Esophagus muscularis mucosa (tissue), 4 donors: Measurements from ENCODE around the gene LINC01488. TPM values are rescaled to one million over a fixed set of nuclear protein-coding genes. Genes with fewer than 3 reads are reported as not detected.
A peak's percentile ranks its signal among the peaks of the same experiment; 100 is the strongest.

Source experiments
- DNase-seq: peaks from one replicate; pipeline ENCODE4 v3.0.0-alpha.2; 2017; ENCODE audit errors: extremely low spot score
- H3K27ac ChIP-seq, 4 donors: fragments of 200-600 bp; sonication (generic); replicated peaks in 1 of 4; 1 replicate in 3 of 4; 2 replicates in 1 of 4; pipeline ENCODE4 v1.5.1; 2016 to 2019; ENCODE audit warnings: mild to moderate bottlenecking in 1 of 4
- H3K27me3 ChIP-seq, 4 donors: fragments of 200-600 bp; sonication (generic); one replicate each; pipeline versions ENCODE4 v1.5.1 to v1.6.0; 2016 to 2019
- H3K36me3 ChIP-seq, 4 donors: fragments of 200-600 bp; sonication (generic); one replicate each; pipeline ENCODE4 v1.5.1; 2016 to 2019
- H3K4me1 ChIP-seq, 4 donors: fragments of 200-600 bp; sonication (generic); one replicate each; pipeline ENCODE4 v1.5.1; 2016 to 2019
- H3K4me3 ChIP-seq, 4 donors: fragments of 200-600 bp; sonication (generic); 1 replicate in 2 of 4; 2 replicates in 2 of 4; pipeline ENCODE4 v1.5.1; 2016 to 2019; ENCODE audit warnings: mild to moderate bottlenecking in 4 of 4, moderate library complexity in 1 of 4
- H3K9me3 ChIP-seq, 4 donors: fragments of 200-600 bp; sonication (generic); 1 replicate in 3 of 4; 2 replicates in 1 of 4; pipeline ENCODE4 v1.5.1; 2016 to 2019
- EP300 ChIP-seq: sonication (generic); formaldehyde crosslinking; IDR thresholded peaks from one replicate; pipeline ENCODE4 v1.6.1; 2017; ENCODE audit warnings: antibody characterized with exemption
- POLR2A ChIP-seq: fragments of 450-650 bp; IDR thresholded peaks from one replicate; pipeline ENCODE4 v1.6.1; 2017; ENCODE audit warnings: antibody characterized with exemption, moderate library complexity, mild to moderate bottlenecking, low read depth
- POLR2AphosphoS5 ChIP-seq, 2 donors: sonication (generic); formaldehyde crosslinking; IDR thresholded peaks; one replicate each; pipeline ENCODE4 v1.6.1; 2017; ENCODE audit warnings: antibody characterized with exemption in 2 of 2
- WGBS: methylation state at CpG from one replicate; pipeline ENCODE4 v1.1.5; 2018; 5-methylcytosine and 5-hydroxymethylcytosine counted together
- intact Hi-C: fragments of 100-400 bp; cut with DNase I; formaldehyde crosslinking; loops from one replicate; pipeline ENCODE4 v1.15.1; 2023
- total RNA-seq, 4 donors: library from RNA; depleted of rRNA; stranded (reverse); fragments of >200 nt; gene quantifications; one replicate each; pipeline versions ENCODE4 v1.1.0 to v1.2.1, GENCODE V29; 2016
- TF ChIP-seq, protein P1 (sequence below), 3 experiments: fragments of 200-600 bp in 2 of 3; fragments of 450-650 bp in 1 of 3; sonication (generic) in 2 of 3; IDR thresholded peaks; one replicate each; pipeline ENCODE4 v1.5.1; 2017 to 2019; ENCODE audit warnings: antibody characterized with exemption in 3 of 3, mild to moderate bottlenecking in 2 of 3, moderate library complexity in 1 of 3

The LINC01488 gene
- total RNA-seq, 4 donors from 2014 or later: not detected

DNA sequence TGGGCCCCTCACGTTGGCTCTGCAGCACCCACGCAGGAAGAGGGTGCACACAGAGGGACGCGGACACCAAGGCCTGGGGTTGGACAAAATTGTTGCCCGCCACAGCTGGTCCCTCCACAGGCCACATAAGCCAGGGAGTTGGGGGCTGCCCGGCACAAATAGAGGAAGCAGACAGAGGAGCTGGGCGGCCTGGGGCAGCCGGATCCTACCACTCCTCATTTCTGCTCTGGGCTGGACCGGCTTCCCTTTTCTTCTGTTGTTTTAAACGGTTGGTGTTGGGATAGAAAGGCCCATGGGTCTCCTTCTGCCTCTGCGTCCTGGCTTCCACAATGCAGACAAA lies 36.4 kb upstream of the LINC01488 start:
- TF ChIP-seq POLR2A: no peak
- no peak for TF ChIP-seq POLR2AphosphoS5 (IDR thresholded peaks at IDR 0.05)
- TF ChIP-seq, protein P1, sequence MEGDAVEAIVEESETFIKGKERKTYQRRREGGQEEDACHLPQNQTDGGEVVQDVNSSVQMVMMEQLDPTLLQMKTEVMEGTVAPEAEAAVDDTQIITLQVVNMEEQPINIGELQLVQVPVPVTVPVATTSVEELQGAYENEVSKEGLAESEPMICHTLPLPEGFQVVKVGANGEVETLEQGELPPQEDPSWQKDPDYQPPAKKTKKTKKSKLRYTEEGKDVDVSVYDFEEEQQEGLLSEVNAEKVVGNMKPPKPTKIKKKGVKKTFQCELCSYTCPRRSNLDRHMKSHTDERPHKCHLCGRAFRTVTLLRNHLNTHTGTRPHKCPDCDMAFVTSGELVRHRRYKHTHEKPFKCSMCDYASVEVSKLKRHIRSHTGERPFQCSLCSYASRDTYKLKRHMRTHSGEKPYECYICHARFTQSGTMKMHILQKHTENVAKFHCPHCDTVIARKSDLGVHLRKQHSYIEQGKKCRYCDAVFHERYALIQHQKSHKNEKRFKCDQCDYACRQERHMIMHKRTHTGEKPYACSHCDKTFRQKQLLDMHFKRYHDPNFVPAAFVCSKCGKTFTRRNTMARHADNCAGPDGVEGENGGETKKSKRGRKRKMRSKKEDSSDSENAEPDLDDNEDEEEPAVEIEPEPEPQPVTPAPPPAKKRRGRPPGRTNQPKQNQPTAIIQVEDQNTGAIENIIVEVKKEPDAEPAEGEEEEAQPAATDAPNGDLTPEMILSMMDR (IDR thresholded peaks at IDR 0.05): no peak
- no peaks in the 10 kb centered on the region for H3K9me3 ChIP-seq
- H3K36me3 ChIP-seq: no peaks in the 10 kb centered on the region
- intact Hi-C loops: loop anchor here (10.0 kb wide), 3 partner anchors 150 to 320 kb away; partner anchors contain the start of gene MYEOV
- no peaks in the 10 kb centered on the region for H3K27me3 ChIP-seq
- no peak for DNase-seq
- H3K4me3 ChIP-seq: peak overlapping the region in 3 of 4 donors; percentile 5 to 21 (median 7)
- peaks cover 51 to 57% (median 53%) of the 10 kb centered on the region in 4 donors for H3K4me1 ChIP-seq
- peak overlapping the region; percentile 73 to 87 (median 82) for H3K27ac ChIP-seq
- WGBS: 67% methylated on average over 9 of the region's 11 CpGs

DNA sequence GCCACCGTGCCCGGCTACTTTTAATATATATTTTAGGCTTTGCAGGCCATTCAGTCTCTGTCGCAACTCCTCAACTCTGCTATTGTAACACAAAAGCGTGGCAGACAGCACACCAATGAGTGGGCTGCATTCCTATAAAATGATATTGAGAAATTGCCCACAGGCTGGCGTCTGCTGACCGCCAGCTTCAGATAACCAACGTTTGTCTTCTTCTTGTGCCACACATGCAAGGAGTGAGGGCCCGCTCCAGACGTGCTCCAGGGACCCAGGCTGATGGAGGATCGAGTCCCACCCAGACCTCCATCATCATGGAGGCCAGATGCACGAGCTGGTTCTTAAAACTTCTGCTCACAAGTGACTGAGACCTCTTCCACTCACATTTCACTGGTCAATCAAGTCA lies 35.4 kb upstream of the LINC01488 start:
- no peak for DNase-seq
- Histone ChIP-seq H3K27me3 (no peaks in the 10 kb centered on the region), H3K4me3 (no peak overlapping the region), H3K27ac (no peak overlapping the region), H3K4me1 (peaks cover 56 to 60% (median 59%) of the 10 kb centered on the region in 4 donors), H3K36me3 (no peaks in the 10 kb centered on the region), H3K9me3 (no peaks in the 10 kb centered on the region)
- intact Hi-C loops: loop anchor here (10.0 kb wide), 3 partner anchors 151 to 321 kb away; partner anchors contain the start of gene MYEOV
- TF ChIP-seq POLR2AphosphoS5 (IDR thresholded peaks at IDR 0.05) (no peak), EP300 (no peak), POLR2A (no peak)
- TF ChIP-seq, protein P1 (IDR thresholded peaks at IDR 0.05): no peak
- WGBS: 93% methylated on average over 11 of the region's 11 CpGs

DNA sequence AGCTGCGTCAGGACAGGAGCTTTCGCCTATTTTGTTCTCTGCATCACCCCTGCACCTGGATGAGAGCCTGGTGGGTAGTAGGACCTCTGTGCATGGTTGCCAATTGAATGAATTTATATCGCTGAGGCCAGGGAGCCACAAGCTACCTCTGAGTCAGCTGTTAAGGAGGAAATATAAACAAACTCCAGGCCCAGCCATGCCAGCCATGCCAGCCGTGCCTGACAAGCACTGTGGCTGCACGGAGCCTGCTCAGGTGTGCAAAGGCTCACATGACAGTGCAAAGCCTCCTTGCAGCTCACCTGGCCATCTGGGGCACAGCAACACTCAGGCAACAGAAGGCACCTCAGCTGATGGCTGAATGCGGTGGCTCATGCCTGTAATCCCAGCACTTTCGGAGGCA lies 33.7 kb upstream of the LINC01488 start:
- Histone ChIP-seq H3K4me1 (peaks cover 52 to 54% (median 53%) of the 10 kb centered on the region in 4 donors), H3K4me3 (no peak overlapping the region), H3K36me3 (no peaks in the 10 kb centered on the region), H3K27ac (no peak overlapping the region), H3K9me3 (peaks cover 0 to 2% (median 0%) of the 10 kb centered on the region in 4 donors), H3K27me3 (no peaks in the 10 kb centered on the region)
- intact Hi-C loops: loop anchor here (10.0 kb wide), 3 partner anchors 153 to 323 kb away; partner anchors contain the start of gene MYEOV
- DNase-seq: no peak
- WGBS: 70% methylated on average over 6 of the region's 7 CpGs
- no peak for TF ChIP-seq EP300
- TF ChIP-seq, protein P1 (IDR thresholded peaks at IDR 0.05): no peak

- Histone ChIP-seq H3K27ac (peak overlapping the region in 3 of 4 donors; percentile 13 to 64 (median 31)), H3K4me1 (peaks cover 43 to 46% (median 45%) of the 10 kb centered on the region in 4 donors), H3K9me3 (peaks cover 0 to 4% (median 0%) of the 10 kb centered on the region in 4 donors), H3K4me3 (no peak overlapping the region), H3K27me3 (no peaks in the 10 kb centered on the region), H3K36me3 (no peaks in the 10 kb centered on the region)
- 79% methylated on average over 12 of the region's 15 CpGs for WGBS
- TF ChIP-seq POLR2A (no peak), POLR2AphosphoS5 (IDR thresholded peaks at IDR 0.05) (no peak), EP300 (no peak)
- TF ChIP-seq, protein P1 (IDR thresholded peaks at IDR 0.05): no peak
- DNase-seq: no peak
- intact Hi-C loops: loop anchor here (10.0 kb wide), 3 partner anchors 154 to 324 kb away; partner anchors contain the start of gene MYEOV
Measured at GRCh38 chr11:69448471-69449284, 32.8 kb upstream of the LINC01488 start.
